Fibroblast of skin of abdomen (primary cell): ENCODE measurements around the gene SAMD4A.
A peak's percentile ranks its signal among the peaks of the same experiment; 100 is the strongest.

Experiments used
- DNase-seq: peaks from one replicate; pipeline ENCODE4 v3.0.0-alpha.2; 2013

The SAMD4A gene

GRCh38 chr14:54632452-54632851 lies 65.5 kb downstream of the SAMD4A start:
- no peak for DNase-seq

GRCh38 chr14:54633076-54633475 lies 66.1 kb downstream of the SAMD4A start:
- no peak for DNase-seq

- no peak for DNase-seq
These were observed 70.6 kb downstream of the SAMD4A start for GRCh38 chr14:54637270-54638134.

- DNase-seq: peak; percentile 88
These were observed 71.2 kb downstream of the SAMD4A start for GRCh38 chr14:54638135-54638446.

GRCh38 chr14:54639611-54640010 lies 72.7 kb downstream of the SAMD4A start:
- peak; percentile 66 for DNase-seq

- DNase-seq: no peak
These were observed 73.6 kb downstream of the SAMD4A start for GRCh38 chr14:54640506-54640905.

- DNase-seq: no peak
These were observed 75.2 kb downstream of the SAMD4A start for GRCh38 chr14:54642121-54642520.

- DNase-seq: peak; percentile 53
These were observed 76.1 kb downstream of the SAMD4A start for GRCh38 chr14:54642801-54643695.

GRCh38 chr14:54643696-54644176 lies 76.8 kb downstream of the SAMD4A start:
- DNase-seq: no peak

GRCh38 chr14:54645639-54646038 lies 78.7 kb downstream of the SAMD4A start:
- no peak for DNase-seq

- DNase-seq: no peak
These were observed 79.7 kb downstream of the SAMD4A start for GRCh38 chr14:54646626-54647025.

- DNase-seq: no peak
These were observed 80.5 kb downstream of the SAMD4A start for GRCh38 chr14:54647378-54647777.

- DNase-seq: no peak
These were observed 82.1 kb downstream of the SAMD4A start for GRCh38 chr14:54649056-54649455.

- DNase-seq: peak; percentile 70
These were observed 83.5 kb downstream of the SAMD4A start for GRCh38 chr14:54650331-54650958.

GRCh38 chr14:54650959-54651351 lies 84.0 kb downstream of the SAMD4A start:
- no peak for DNase-seq

- DNase-seq: peak; percentile 23
These were observed 84.7 kb downstream of the SAMD4A start for GRCh38 chr14:54651649-54652048.

GRCh38 chr14:54652188-54652587 lies 85.3 kb downstream of the SAMD4A start:
- peak; percentile 99 for DNase-seq

GRCh38 chr14:54652605-54653052 lies 85.7 kb downstream of the SAMD4A start:
- DNase-seq: peak; percentile 65

GRCh38 chr14:54653712-54654469 lies 87.0 kb downstream of the SAMD4A start:
- peak; percentile 41 for DNase-seq

GRCh38 chr14:54654605-54655004 lies 87.7 kb downstream of the SAMD4A start:
- no peak for DNase-seq

GRCh38 chr14:54658836-54659235 lies 91.9 kb downstream of the SAMD4A start:
- DNase-seq: no peak

GRCh38 chr14:54659365-54659764 lies 92.4 kb downstream of the SAMD4A start:
- DNase-seq: no peak
